ENCODE data around the gene OSBPL8. TPM values are rescaled to one million over a fixed set of nuclear protein-coding genes. Genes with fewer than 3 reads are reported as not detected.

OSBPL8 gene
- total RNA-seq, 5 donors from 2014 or later (not counting 1 experiment from before 2014, with no cell fraction given) = 122 to 152 (median 130) TPM

GRCh38 chr12:76345569-76345968 is 214.0 kb downstream of the OSBPL8 start:
- ChIA-PET POLR2A (no interaction called here), CTCF (interaction anchor here (0.7 to 0.8 kb wide), 2 partner anchors 35 to 153 kb away, joined by 4 to 7 read pairs; no protein-coding TSS in a partner anchor)
- H3K4me3 Mint-ChIP-seq = no peak overlapping the region
- WGBS (ENCODE audit: insufficient coverage) = 100% methylated on average over 1 of the region's 1 CpG
- no peak overlapping the region for H3K27ac ChIP-seq (ENCODE audit: low read length)
- ATAC-seq (replicated peaks in 1 of 4) (no peak), DNase-seq (no peak)
- H3K4me3 ChIP-seq (ENCODE audit: control insufficient read depth in 1 of 2, extremely low read depth in 1 of 2, low read length in 1 of 2) = no peak overlapping the region
- no peaks in the 10 kb centered on the region for H3K9me3 Mint-ChIP-seq
- no peaks in the 10 kb centered on the region for H3K36me3 ChIP-seq (ENCODE audit: control insufficient read depth in 2 of 2, extremely low read depth in 1 of 2, insufficient read depth in 1 of 2, low read length in 1 of 2)
- no peak overlapping the region for H3K27ac Mint-ChIP-seq
- no peaks in the 10 kb centered on the region for H3K36me3 Mint-ChIP-seq
- no peaks in the 10 kb centered on the region for H3K27me3 Mint-ChIP-seq
- H3K27me3 ChIP-seq (replicated peaks in 1 of 2; ENCODE audit: control insufficient read depth in 2 of 2, extremely low read depth in 1 of 2, insufficient read depth in 2 of 2, low read length in 1 of 2) = peaks cover 0 to 3% of the 10 kb centered on the region in 2 experiments
- peaks cover 14 to 16% of the 10 kb centered on the region in 2 experiments for H3K4me1 ChIP-seq (ENCODE audit: control insufficient read depth in 1 of 2, extremely low read depth in 1 of 2, insufficient read depth in 2 of 2, low read length in 2 of 2)
- peaks cover 27 to 32% (median 29%) of the 10 kb centered on the region in 3 donors for H3K4me1 Mint-ChIP-seq
- no peaks in the 10 kb centered on the region for H3K9me3 ChIP-seq

GRCh38 chr12:76341436-76342030 is 218.0 kb downstream of the OSBPL8 start:
- H3K9me3 ChIP-seq = no peaks in the 10 kb centered on the region
- peaks cover 2 to 8% of the 10 kb centered on the region in 2 donors for H3K27me3 Mint-ChIP-seq
- ATAC-seq (replicated peaks in 1 of 4) = no peak
- no peak overlapping the region for H3K27ac ChIP-seq (ENCODE audit: low read length)
- H3K27me3 ChIP-seq (replicated peaks in 1 of 2; ENCODE audit: control insufficient read depth in 2 of 2, extremely low read depth in 1 of 2, insufficient read depth in 2 of 2, low read length in 1 of 2) = no peaks in the 10 kb centered on the region
- H3K27ac Mint-ChIP-seq = no peak overlapping the region
- H3K9me3 Mint-ChIP-seq = no peaks in the 10 kb centered on the region
- no peaks in the 10 kb centered on the region for H3K36me3 Mint-ChIP-seq
- ChIA-PET CTCF (interaction anchor here in 1 of 2 donors (0.5 to 0.6 kb wide), 2 partner anchors 39 to 236 kb away, joined by 3 to 5 read pairs; no protein-coding TSS in a partner anchor), POLR2A (interaction anchor here in 1 of 2 donors (0.5 kb wide), 1 partner anchor 366 kb away, joined by 3 read pairs; no protein-coding TSS in a partner anchor)
- H3K4me1 Mint-ChIP-seq = peaks cover 2 to 10% (median 3%) of the 10 kb centered on the region in 3 donors
- H3K4me3 ChIP-seq (ENCODE audit: control insufficient read depth in 1 of 2, extremely low read depth in 1 of 2, low read length in 1 of 2) = no peak overlapping the region
- peaks cover 0 to 2% of the 10 kb centered on the region in 2 experiments for H3K4me1 ChIP-seq (ENCODE audit: control insufficient read depth in 1 of 2, extremely low read depth in 1 of 2, insufficient read depth in 2 of 2, low read length in 2 of 2)
- no peak for DNase-seq
- H3K4me3 Mint-ChIP-seq = no peak overlapping the region
- no peaks in the 10 kb centered on the region for H3K36me3 ChIP-seq (ENCODE audit: control insufficient read depth in 2 of 2, extremely low read depth in 1 of 2, insufficient read depth in 1 of 2, low read length in 1 of 2)
- WGBS (ENCODE audit: insufficient coverage) = 68% methylated on average over 3 of the region's 5 CpGs

GRCh38 chr12:76340680-76341435 is 218.7 kb downstream of the OSBPL8 start:
- Mint-ChIP-seq H3K36me3 (no peaks in the 10 kb centered on the region), H3K4me3 (no peak overlapping the region), H3K27ac (no peak overlapping the region), H3K27me3 (peaks cover 2 to 9% of the 10 kb centered on the region in 2 donors), H3K9me3 (no peaks in the 10 kb centered on the region), H3K4me1 (peaks cover 0 to 4% (median 0%) of the 10 kb centered on the region in 3 donors)
- DNase-seq = no peak
- Histone ChIP-seq H3K36me3 (ENCODE audit: control insufficient read depth in 2 of 2, extremely low read depth in 1 of 2, insufficient read depth in 1 of 2, low read length in 1 of 2) (no peaks in the 10 kb centered on the region), H3K9me3 (no peaks in the 10 kb centered on the region), H3K4me3 (ENCODE audit: control insufficient read depth in 1 of 2, extremely low read depth in 1 of 2, low read length in 1 of 2) (no peak overlapping the region), H3K27ac (ENCODE audit: low read length) (no peak overlapping the region), H3K4me1 (ENCODE audit: control insufficient read depth in 1 of 2, extremely low read depth in 1 of 2, insufficient read depth in 2 of 2, low read length in 2 of 2) (peaks cover 0 to 2% of the 10 kb centered on the region in 2 experiments), H3K27me3 (replicated peaks in 1 of 2; ENCODE audit: control insufficient read depth in 2 of 2, extremely low read depth in 1 of 2, insufficient read depth in 2 of 2, low read length in 1 of 2) (no peaks in the 10 kb centered on the region)
- CTCF ChIA-PET = no interaction called here
- no peak for ATAC-seq (replicated peaks in 1 of 4)
- 33% methylated on average over 3 of the region's 9 CpGs for WGBS (ENCODE audit: insufficient coverage)
- POLR2A ChIA-PET = no interaction called here

GRCh38 chr12:76337583-76337982 is 222.0 kb downstream of the OSBPL8 start:
- no peak for DNase-seq
- Histone ChIP-seq H3K36me3 (ENCODE audit: control insufficient read depth in 2 of 2, extremely low read depth in 1 of 2, insufficient read depth in 1 of 2, low read length in 1 of 2) (no peaks in the 10 kb centered on the region), H3K4me3 (ENCODE audit: control insufficient read depth in 1 of 2, extremely low read depth in 1 of 2, low read length in 1 of 2) (no peak overlapping the region), H3K4me1 (ENCODE audit: control insufficient read depth in 1 of 2, extremely low read depth in 1 of 2, insufficient read depth in 2 of 2, low read length in 2 of 2) (no peaks in the 10 kb centered on the region), H3K27ac (ENCODE audit: low read length) (no peak overlapping the region), H3K9me3 (no peaks in the 10 kb centered on the region), H3K27me3 (replicated peaks in 1 of 2; ENCODE audit: control insufficient read depth in 2 of 2, extremely low read depth in 1 of 2, insufficient read depth in 2 of 2, low read length in 1 of 2) (no peaks in the 10 kb centered on the region)
- ATAC-seq (replicated peaks in 1 of 4) = no peak
- Mint-ChIP-seq H3K9me3 (no peaks in the 10 kb centered on the region), H3K36me3 (no peaks in the 10 kb centered on the region), H3K4me3 (no peak overlapping the region), H3K27me3 (peaks cover 5 to 19% of the 10 kb centered on the region in 2 donors), H3K4me1 (no peaks in the 10 kb centered on the region), H3K27ac (no peak overlapping the region)
- CTCF ChIA-PET = interaction anchor here (0.7 to 0.9 kb wide), 2 partner anchors 11 to 85 kb away, joined by 3 read pairs; partner anchors contain the start of gene BBS10 (in 1 of the 2)
- no CpG with 5 or more reads among the region's 3 CpGs for WGBS (ENCODE audit: insufficient coverage)
- POLR2A ChIA-PET = interaction anchor here in 1 of 2 donors (0.6 kb wide), 1 partner anchor 868 kb away, joined by 4 read pairs; no protein-coding TSS in a partner anchor

- Histone ChIP-seq H3K4me3 (ENCODE audit: control insufficient read depth in 1 of 2, extremely low read depth in 1 of 2, low read length in 1 of 2) (no peak overlapping the region), H3K4me1 (ENCODE audit: control insufficient read depth in 1 of 2, extremely low read depth in 1 of 2, insufficient read depth in 2 of 2, low read length in 2 of 2) (no peaks in the 10 kb centered on the region), H3K9me3 (no peaks in the 10 kb centered on the region), H3K36me3 (ENCODE audit: control insufficient read depth in 2 of 2, extremely low read depth in 1 of 2, insufficient read depth in 1 of 2, low read length in 1 of 2) (no peaks in the 10 kb centered on the region), H3K27me3 (replicated peaks in 1 of 2; ENCODE audit: control insufficient read depth in 2 of 2, extremely low read depth in 1 of 2, insufficient read depth in 2 of 2, low read length in 1 of 2) (no peaks in the 10 kb centered on the region), H3K27ac (ENCODE audit: low read length) (no peak overlapping the region)
- ChIA-PET CTCF (no interaction called here), POLR2A (no interaction called here)
- H3K9me3 Mint-ChIP-seq = no peaks in the 10 kb centered on the region
- H3K4me1 Mint-ChIP-seq = no peaks in the 10 kb centered on the region
- peaks cover 12 to 43% of the 10 kb centered on the region in 2 donors for H3K27me3 Mint-ChIP-seq
- no peak for ATAC-seq (replicated peaks in 1 of 4)
- H3K27ac Mint-ChIP-seq = no peak overlapping the region
- no CpG with 5 or more reads among the region's 1 CpG for WGBS (ENCODE audit: insufficient coverage)
- no peaks in the 10 kb centered on the region for H3K36me3 Mint-ChIP-seq
- no peak overlapping the region for H3K4me3 Mint-ChIP-seq
- DNase-seq = no peak
These were observed 227.0 kb downstream of the OSBPL8 start for GRCh38 chr12:76332606-76333005.

GRCh38 chr12:76329606-76330005 is 230.0 kb downstream of the OSBPL8 start:
- ChIA-PET CTCF (interaction anchor here in 1 of 2 donors (0.6 kb wide), 1 partner anchor 437 kb away, joined by 9 read pairs; no protein-coding TSS in a partner anchor), POLR2A (no interaction called here)
- H3K4me3 ChIP-seq (ENCODE audit: control insufficient read depth in 1 of 2, extremely low read depth in 1 of 2, low read length in 1 of 2) = no peak overlapping the region
- no peak for DNase-seq
- no peak for ATAC-seq (replicated peaks in 1 of 4)
- H3K36me3 ChIP-seq (ENCODE audit: control insufficient read depth in 2 of 2, extremely low read depth in 1 of 2, insufficient read depth in 1 of 2, low read length in 1 of 2) = no peaks in the 10 kb centered on the region
- H3K9me3 ChIP-seq = no peaks in the 10 kb centered on the region
- no peaks in the 10 kb centered on the region for H3K4me1 Mint-ChIP-seq
- no peaks in the 10 kb centered on the region for H3K9me3 Mint-ChIP-seq
- H3K27me3 Mint-ChIP-seq = peaks cover 12 to 39% of the 10 kb centered on the region in 2 donors
- H3K36me3 Mint-ChIP-seq = no peaks in the 10 kb centered on the region
- no peak overlapping the region for H3K27ac ChIP-seq (ENCODE audit: low read length)
- no peaks in the 10 kb centered on the region for H3K27me3 ChIP-seq (replicated peaks in 1 of 2; ENCODE audit: control insufficient read depth in 2 of 2, extremely low read depth in 1 of 2, insufficient read depth in 2 of 2, low read length in 1 of 2)
- no peaks in the 10 kb centered on the region for H3K4me1 ChIP-seq (ENCODE audit: control insufficient read depth in 1 of 2, extremely low read depth in 1 of 2, insufficient read depth in 2 of 2, low read length in 2 of 2)
- H3K4me3 Mint-ChIP-seq = no peak overlapping the region
- WGBS (ENCODE audit: insufficient coverage) = no CpG with 5 or more reads among the region's 5 CpGs
- no peak overlapping the region for H3K27ac Mint-ChIP-seq

All from T-cell (primary cell).